ENCODE data around the gene SHE.

DNA sequence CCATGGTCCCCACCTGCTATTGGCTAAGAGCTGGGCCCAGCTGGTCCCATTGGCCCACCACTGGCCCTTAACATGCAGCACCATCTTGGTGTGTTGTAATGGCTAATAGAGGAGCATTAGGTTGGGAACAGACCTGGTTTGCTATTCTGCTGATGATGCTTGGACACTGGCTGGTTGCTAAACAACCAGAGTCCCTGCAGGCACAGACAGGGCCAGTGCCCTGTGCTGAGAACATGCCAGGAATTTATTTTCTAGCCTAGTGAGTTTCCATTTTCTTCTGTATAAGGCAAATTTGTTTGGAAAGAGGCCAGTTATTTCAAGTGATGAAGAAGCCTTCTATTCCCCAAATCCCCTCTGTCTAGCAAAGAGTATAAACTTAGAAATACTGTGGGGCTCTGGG lies 43.1 kb downstream of the SHE start:
- no peak for TF ChIP-seq POLR2A (IDR thresholded peaks at IDR 0.05)
- TF ChIP-seq, protein P1, sequence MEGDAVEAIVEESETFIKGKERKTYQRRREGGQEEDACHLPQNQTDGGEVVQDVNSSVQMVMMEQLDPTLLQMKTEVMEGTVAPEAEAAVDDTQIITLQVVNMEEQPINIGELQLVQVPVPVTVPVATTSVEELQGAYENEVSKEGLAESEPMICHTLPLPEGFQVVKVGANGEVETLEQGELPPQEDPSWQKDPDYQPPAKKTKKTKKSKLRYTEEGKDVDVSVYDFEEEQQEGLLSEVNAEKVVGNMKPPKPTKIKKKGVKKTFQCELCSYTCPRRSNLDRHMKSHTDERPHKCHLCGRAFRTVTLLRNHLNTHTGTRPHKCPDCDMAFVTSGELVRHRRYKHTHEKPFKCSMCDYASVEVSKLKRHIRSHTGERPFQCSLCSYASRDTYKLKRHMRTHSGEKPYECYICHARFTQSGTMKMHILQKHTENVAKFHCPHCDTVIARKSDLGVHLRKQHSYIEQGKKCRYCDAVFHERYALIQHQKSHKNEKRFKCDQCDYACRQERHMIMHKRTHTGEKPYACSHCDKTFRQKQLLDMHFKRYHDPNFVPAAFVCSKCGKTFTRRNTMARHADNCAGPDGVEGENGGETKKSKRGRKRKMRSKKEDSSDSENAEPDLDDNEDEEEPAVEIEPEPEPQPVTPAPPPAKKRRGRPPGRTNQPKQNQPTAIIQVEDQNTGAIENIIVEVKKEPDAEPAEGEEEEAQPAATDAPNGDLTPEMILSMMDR (IDR thresholded peaks at IDR 0.05) = no peak
- peak in 1 of 4 donors; percentile 7 for TF ChIP-seq POLR2AphosphoS5 (IDR thresholded peaks at IDR 0.05)

Measured in sigmoid colon (tissue), 4 donors.